ENCODE data around the gene NSF.

GRCh38 chr17:46780003-46780373 is 189.5 kb downstream of the NSF start:
- no peak for TF ChIP-seq CTCF (conservative IDR thresholded peaks at IDR 0.05 in 1 of 2, IDR thresholded peaks at IDR 0.05 in 1 of 2; ENCODE audit: low read depth in 1 of 2, low read length in 2 of 2)
- TF ChIP-seq EZH2 (IDR thresholded peaks at IDR 0.05; ENCODE audit: low read length, missing control alignments) = no peak
